Measurements from ENCODE around the gene KCNJ9. TPM values are rescaled to one million over a fixed set of nuclear protein-coding genes. Genes with fewer than 3 reads are reported as not detected.

KCNJ9 gene
- total and polyA plus RNA-seq, 2 of the 4 experiments (the other 2 are of a cell fraction) = not detected

DNA sequence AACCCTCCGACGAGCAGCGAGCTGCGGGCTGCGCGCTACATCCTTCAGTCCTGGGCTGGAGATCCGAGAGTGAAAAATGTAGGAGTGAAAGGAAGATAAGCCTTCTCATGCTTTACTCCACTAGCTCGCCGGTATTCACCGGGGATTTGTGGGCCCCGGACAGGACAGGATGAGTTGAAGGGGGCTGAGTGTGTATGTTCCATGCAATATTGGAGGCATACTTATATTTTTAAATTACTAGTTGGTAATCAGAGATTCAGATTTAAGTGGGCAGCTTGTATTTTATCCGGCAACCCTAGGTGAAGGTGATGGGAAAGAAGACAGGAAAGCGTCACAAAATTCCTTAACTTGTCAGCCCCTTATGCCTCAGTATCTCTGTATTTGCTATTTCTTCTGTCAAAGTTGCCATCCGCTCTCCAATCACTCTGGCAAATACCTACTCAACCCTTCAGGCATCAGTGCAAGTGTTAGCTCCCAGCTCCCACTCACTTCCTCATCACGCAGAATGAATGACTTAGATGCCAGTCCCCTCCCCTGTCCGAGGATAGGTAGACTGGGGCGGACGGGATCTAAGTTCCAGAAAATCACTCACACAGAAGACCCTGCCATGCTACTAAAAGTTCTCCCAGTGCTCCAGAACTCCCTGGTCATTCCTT, 49.0 kb upstream of the KCNJ9 start:
- Histone ChIP-seq H4K20me1 (ENCODE audit: insufficient read depth, low read length) (no peaks in the 10 kb centered on the region), H3K4ac (ENCODE audit: low read depth, low read length) (peak overlapping the region; percentile 66), H3K4me1 (ENCODE audit: control insufficient read depth, insufficient read depth, low read length) (peaks cover 6% of the 10 kb centered on the region), H3K36me3 (ENCODE audit: control insufficient read depth, insufficient read depth, low read length) (no peaks in the 10 kb centered on the region), H3K4me2 (ENCODE audit: low read depth, low read length) (peak overlapping the region; percentile 71), H3K23ac (ENCODE audit: low read depth, low read length) (peak overlapping the region; percentile 55; the same call in 1 of the 2 replicates), H2AK5ac (ENCODE audit: low read depth, low read length) (no peak overlapping the region), H3K27ac (ENCODE audit: insufficient read depth, low read length) (peak overlapping the region; percentile 55), H3K79me1 (ENCODE audit: low read depth in 1 of 2, low read length in 2 of 2) (peaks cover 9 to 13% of the 10 kb centered on the region in 2 experiments), H3K27me3 (ENCODE audit: control insufficient read depth, insufficient read depth, low read length) (peaks cover 3% of the 10 kb centered on the region; the same call in 1 of the 2 replicates), H2AFZ (replicated peaks; ENCODE audit: low read length, poor library complexity) (peak overlapping the region; percentile 96), H3K18ac (ENCODE audit: low read depth, low read length) (0 out of 2 replicates have a peak overlapping the region, but pooled peaks have one; percentile 10), H3K9me1 (ENCODE audit: insufficient read depth, low read length) (peaks cover 4% of the 10 kb centered on the region; the same call in 1 of the 2 replicates), H2BK20ac (ENCODE audit: low read depth, low read length) (no peak overlapping the region), H2BK120ac (ENCODE audit: low read depth, low read length) (peak overlapping the region; percentile 28; the same call in 1 of the 2 replicates), H3K4me3 (ENCODE audit: insufficient read depth, low read depth, low read length) (peak overlapping the region; percentile 91), H2BK15ac (ENCODE audit: low read depth, low read length) (no peak overlapping the region), H3K56ac (ENCODE audit: extremely low read depth, insufficient read depth, low read length) (no peak overlapping the region; the same call in 1 of the 2 replicates), H3K9me3 (ENCODE audit: control insufficient read depth, insufficient read depth, low read length) (no peaks in the 10 kb centered on the region), H2BK5ac (ENCODE audit: low read depth, low read length, poor library complexity, severe bottlenecking) (no peak overlapping the region), H3K14ac (replicated peaks; ENCODE audit: low read depth, low read length) (peak overlapping the region; percentile 82), H4K91ac (ENCODE audit: insufficient read depth, low read depth, low read length) (0 out of 2 replicates have a peak overlapping the region, but pooled peaks have one; percentile 8), H4K8ac (ENCODE audit: low read depth in 2 of 2, low read length in 2 of 2) (peak overlapping the region; percentile 65 to 82), H3K9ac (ENCODE audit: low read depth, low read length) (peak overlapping the region; percentile 88), H4K5ac (ENCODE audit: low read depth, low read length) (peak overlapping the region; percentile 28), H2AK9ac (replicated peaks; ENCODE audit: low read depth, low read length, poor library complexity) (peak overlapping the region; percentile 6)
- CTCF ChIA-PET = interaction anchor here (0.6 to 2.0 kb wide), 4 partner anchors 14 to 53 kb away, joined by 3 to 7 read pairs (median 4); no protein-coding TSS in a partner anchor
- dilution Hi-C loops (cut with HindIII; ENCODE audit: low sequenced_read_pairs, unreplicated experiment) (no loop called here), in situ Hi-C loops (cut with MboI; ENCODE audit: low sequenced_read_pairs) (loop anchor here (10.0 kb wide), 1 partner anchor 247 kb away; the partner anchor contains the start of gene DUSP23), intact Hi-C loops (cut with micrococcal nuclease) (loop anchor here (2.0 kb wide), 1 partner anchor 251 kb away; the partner anchor contains the start of gene DUSP23)
- BruUV-seq (replicated peaks) = no TSS peak
- DNase-seq (no peak), ATAC-seq (ENCODE audit: low read depth) (peak; percentile 76)
- POLR2A ChIA-PET (ENCODE audit: unreplicated experiment) = interaction anchor here (0.8 kb wide), 1 partner anchor 25 kb away, joined by 4 read pairs; no protein-coding TSS in a partner anchor
- 0% methylated on average over 1 of the region's 18 CpGs; no CpG with 5 or more reads in 1 of the 2 experiments for WGBS, 2 experiments (ENCODE audit: extremely low coverage in 2 of 2, insufficient read length in 1 of 2)
- no peak for TF ChIP-seq FOS (IDR thresholded peaks at IDR 0.05; ENCODE audit: low read depth, low read length)
- TF ChIP-seq, protein P1, sequence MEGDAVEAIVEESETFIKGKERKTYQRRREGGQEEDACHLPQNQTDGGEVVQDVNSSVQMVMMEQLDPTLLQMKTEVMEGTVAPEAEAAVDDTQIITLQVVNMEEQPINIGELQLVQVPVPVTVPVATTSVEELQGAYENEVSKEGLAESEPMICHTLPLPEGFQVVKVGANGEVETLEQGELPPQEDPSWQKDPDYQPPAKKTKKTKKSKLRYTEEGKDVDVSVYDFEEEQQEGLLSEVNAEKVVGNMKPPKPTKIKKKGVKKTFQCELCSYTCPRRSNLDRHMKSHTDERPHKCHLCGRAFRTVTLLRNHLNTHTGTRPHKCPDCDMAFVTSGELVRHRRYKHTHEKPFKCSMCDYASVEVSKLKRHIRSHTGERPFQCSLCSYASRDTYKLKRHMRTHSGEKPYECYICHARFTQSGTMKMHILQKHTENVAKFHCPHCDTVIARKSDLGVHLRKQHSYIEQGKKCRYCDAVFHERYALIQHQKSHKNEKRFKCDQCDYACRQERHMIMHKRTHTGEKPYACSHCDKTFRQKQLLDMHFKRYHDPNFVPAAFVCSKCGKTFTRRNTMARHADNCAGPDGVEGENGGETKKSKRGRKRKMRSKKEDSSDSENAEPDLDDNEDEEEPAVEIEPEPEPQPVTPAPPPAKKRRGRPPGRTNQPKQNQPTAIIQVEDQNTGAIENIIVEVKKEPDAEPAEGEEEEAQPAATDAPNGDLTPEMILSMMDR (conservative IDR thresholded peaks at IDR 0.05; ENCODE audit: low read depth, low read length) = no peak
- TF ChIP-seq CEBPB (IDR thresholded peaks at IDR 0.05; ENCODE audit: low read depth, low read length) = no peak
- no peak for TF ChIP-seq NFE2L2 (IDR thresholded peaks at IDR 0.05; ENCODE audit: low read depth, low read length)
- TF ChIP-seq ELK1 (IDR thresholded peaks at IDR 0.05; ENCODE audit: borderline replicate concordance, low read depth, low read length) = no peak
- no peak for TF ChIP-seq RCOR1 (IDR thresholded peaks at IDR 0.05; ENCODE audit: insufficient replicate concordance, low read length)
- TF ChIP-seq CHD1 (IDR thresholded peaks at IDR 0.05; ENCODE audit: low read depth, low read length) = no peak
- no peak for TF ChIP-seq MXI1 (IDR thresholded peaks at IDR 0.05; ENCODE audit: borderline replicate concordance, low read depth, low read length)
- no peak for TF ChIP-seq BHLHE40 (IDR thresholded peaks at IDR 0.05; ENCODE audit: low read depth, low read length)
- no peak for TF ChIP-seq MAFK (IDR thresholded peaks at IDR 0.05; ENCODE audit: low read depth, low read length)
- no peak for TF ChIP-seq RAD21 (IDR thresholded peaks at IDR 0.05; ENCODE audit: low read length)
- no peak for TF ChIP-seq SMC3 (IDR thresholded peaks at IDR 0.05; ENCODE audit: low read depth, low read length)
- TF ChIP-seq MAZ (IDR thresholded peaks at IDR 0.05; ENCODE audit: borderline replicate concordance, low read depth, low read length) = no peak
- TF ChIP-seq RFX5 (IDR thresholded peaks at IDR 0.05; ENCODE audit: low read depth, low read length) = no peak
- TF ChIP-seq POLR2A (IDR thresholded peaks at IDR 0.05; ENCODE audit: low read depth, low read length) = no peak

Data from IMR-90 (cell line).